ENCODE measurements around the gene STRA8.

Gene STRA8

GRCh38 chr7:135233570-135233969 is at the start of gene STRA8:
TSS of gene STRA8 (plus strand) at chr7:135233838. CDS start at chr7:135240525, 6,687 bp downstream.
- DNase-seq: no peak

- no peak for DNase-seq
Observed at GRCh38 chr7:135184254-135184841, 49.3 kb upstream of the STRA8 start.

GRCh38 chr7:135185471-135186260 is 48.0 kb upstream of the STRA8 start:
- no peak for DNase-seq

GRCh38 chr7:135186261-135186540 is 47.4 kb upstream of the STRA8 start:
- no peak for DNase-seq

DNA sequence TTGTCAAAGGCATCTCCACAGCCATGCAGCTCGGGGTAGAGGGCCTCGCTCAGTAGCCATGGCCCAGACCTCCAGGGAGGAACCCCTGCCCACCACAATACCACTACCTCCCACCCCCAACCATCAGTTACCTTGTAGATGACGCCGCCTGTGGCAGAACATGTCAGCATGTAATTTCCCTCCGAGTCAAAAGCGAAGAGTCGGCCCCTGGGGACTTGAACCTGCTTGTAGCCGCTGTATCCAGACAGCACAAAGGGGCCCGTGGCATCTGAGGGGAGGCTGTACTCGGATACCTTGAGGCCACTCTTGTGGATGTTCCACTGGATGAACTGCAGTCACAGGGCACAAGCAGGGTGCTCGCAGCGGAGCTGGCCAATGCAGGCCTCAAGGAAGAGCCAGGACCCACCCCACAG is 46.8 kb upstream of the STRA8 start:
- no peak for DNase-seq

GRCh38 chr7:135188298-135188984 is 45.2 kb upstream of the STRA8 start:
- no peak for DNase-seq

GRCh38 chr7:135189221-135189662 is 44.4 kb upstream of the STRA8 start:
- no peak for DNase-seq

GRCh38 chr7:135189961-135190360 is 43.7 kb upstream of the STRA8 start:
- DNase-seq: no peak

GRCh38 chr7:135190703-135191102 is 42.9 kb upstream of the STRA8 start:
- DNase-seq: no peak

DNA sequence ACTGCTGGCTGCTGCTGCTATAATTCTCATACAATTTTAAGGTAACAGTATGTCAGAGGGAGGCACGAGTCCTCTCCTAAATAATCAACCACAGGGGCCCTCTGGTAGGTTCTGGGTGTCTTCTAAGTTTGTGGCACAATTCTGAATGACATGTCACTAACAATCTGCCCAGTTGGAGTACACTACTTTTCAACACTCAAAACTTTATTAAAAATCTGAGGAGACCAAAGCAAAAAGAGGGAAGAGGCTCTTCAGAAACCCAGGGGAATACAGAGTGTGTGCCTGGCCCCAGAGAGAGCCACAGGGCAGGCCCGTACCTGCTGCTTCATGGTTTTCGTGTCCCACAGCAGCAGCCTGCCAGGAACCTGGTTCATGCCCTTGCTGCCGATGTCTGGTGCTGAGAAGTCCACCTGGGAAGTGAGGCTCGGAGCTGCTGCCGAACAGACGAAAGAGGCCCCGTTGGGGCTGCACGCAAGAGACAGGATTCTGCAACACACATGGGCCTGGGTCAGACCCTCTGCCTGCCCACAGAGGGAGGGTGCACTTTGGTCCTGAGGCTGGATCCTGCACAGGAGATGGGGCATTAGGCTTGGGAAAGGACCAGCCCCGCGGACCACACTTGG is 40.6 kb upstream of the STRA8 start:
- DNase-seq: no peak

DNA sequence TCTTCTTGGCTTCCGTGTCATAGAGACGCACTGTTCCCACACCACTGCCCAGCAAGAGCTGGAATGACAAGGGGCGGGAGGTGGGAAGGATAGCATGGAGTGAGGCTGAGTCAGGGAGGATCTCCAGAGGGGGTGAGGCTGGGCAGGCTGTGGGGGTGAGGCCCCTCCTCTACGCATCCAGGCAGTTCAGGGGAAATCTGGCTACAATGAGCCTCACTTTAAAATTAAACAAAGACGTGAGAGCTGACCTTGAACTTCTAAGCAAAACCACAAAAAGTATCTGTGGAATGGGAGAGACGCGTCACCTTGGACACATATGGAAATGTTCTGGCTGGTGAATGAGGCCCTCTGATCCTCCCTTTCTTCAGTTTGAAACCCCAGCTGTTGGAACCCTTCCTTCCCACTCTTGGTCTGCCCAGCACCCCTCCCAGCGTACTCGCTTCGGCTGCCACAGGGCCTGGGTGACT is 40.0 kb upstream of the STRA8 start:
- no peak for DNase-seq

DNA sequence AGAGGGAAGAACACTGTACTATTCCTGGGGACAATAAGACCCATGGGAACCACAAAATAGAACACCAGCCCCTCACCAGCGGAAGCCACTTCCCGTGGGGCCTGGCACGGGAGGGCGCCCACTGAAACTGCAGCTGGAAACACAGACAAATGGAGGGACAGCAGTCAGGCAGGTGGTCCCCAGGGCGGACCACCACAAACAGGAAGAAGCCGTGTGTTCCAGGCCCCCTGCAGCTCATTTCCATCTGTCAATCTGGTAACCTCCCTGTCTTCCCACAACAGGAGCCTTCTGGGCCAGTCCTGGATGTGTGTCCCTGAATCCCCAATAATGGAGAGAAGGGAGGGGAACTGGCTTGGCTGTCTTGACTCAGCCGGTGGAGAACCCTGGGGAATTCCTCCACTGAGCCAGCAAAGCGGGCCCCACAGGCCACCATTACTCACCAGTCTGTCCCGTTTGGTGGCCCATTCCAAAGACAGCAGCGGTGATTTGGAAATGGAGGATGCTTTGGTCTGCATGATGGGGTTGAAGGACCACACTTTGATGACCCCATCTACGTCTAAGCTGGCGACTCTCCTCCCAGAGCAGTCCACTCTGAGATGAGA is 39.0 kb upstream of the STRA8 start:
- no peak for DNase-seq

GRCh38 chr7:135195156-135195555 is 38.5 kb upstream of the STRA8 start:
- peak; percentile 39 for DNase-seq

DNA sequence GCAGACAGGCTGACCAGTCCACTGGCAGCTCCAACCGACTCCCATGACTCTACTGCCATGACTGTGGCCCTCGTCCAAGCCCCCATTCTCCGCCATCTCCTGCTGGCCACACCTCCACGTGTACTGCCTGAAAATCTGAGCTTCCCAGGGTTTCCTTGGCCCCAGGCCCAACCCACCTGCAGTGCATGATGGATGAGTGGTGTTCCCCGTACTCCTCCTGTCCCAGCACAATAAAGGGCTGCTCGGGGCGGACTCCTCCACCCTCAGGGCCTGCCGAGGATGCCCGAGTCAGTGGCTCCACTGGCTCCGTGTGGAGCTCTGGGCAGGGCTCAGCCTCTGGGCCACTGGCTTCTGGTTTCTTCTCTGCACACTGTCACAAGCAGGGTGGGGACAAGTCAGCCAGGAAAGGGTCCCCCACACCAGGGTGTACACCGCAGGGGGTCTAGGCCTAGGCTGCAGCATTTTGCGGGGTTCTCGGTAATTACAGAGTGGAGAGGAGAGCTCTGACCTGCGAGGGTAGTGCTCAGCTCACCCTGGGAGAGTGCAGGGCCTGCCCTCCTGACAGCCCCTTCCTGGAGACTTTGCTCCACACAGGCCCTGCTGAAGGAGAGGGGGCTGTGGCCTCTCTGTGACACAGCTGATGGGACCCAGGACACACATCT is 37.5 kb upstream of the STRA8 start:
- DNase-seq: no peak

GRCh38 chr7:135197343-135197742 is 36.3 kb upstream of the STRA8 start:
- no peak for DNase-seq

DNA sequence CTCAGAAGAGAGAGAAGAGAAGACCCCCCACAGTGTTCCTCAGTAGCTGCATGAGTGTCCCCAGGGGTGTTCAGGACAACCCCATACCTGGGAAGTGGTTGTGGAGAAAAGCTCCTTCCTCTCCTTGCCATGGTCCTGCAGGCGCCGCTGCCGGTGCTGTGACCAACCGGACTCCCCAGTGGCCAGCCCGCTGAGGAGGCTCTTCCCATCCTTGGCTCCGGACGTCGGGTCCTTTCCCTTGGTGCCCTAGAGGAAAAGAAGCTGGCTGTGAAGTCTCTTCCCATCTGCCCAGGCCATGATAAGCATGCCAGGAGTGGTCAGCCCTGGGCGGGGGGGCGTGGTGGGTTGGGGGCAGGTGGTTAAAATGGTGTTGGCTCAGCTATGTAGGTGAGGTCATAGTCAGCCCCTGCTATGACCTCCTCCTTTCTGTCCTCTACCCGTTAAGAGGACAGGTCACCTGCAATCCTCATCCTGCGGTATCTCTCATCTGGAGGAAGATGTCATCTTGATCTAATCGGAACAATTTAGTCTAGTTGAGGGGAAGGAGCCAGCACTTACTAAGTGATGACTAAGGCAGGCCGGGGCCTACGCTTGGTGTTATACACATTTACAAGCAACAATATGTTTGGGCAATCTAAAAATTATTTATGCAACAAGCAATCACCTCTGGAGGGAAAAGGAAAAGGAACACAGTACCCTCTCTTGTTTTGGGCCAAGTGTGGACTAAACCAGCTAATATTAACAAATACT is 35.6 kb upstream of the STRA8 start:
- no peak for DNase-seq

- no peak for DNase-seq
Observed at GRCh38 chr7:135199439-135199838, 34.2 kb upstream of the STRA8 start.

DNA sequence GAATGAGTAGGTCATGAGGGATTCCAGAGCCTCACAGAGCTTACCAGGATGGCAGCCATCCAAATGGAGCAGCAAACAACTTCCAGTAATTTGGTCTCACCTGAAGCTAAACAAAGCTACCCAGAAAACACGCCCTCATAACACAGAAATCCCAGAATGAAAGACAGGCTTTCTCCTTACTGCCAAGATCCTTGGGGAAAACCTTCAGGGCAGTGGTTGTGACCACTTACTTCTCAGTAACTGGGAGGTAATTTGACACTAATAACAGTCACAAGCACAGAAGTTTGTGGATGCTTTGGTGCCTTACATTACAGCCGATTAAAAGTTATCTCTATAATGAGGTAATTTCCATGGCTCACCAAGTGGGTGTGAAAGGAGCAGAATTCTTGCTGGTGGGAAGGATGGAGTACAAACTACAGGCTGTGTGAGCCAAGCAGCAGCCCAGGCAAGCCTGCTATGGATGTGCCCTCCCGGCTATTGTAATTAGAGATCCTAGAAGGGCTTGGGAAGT is 32.8 kb upstream of the STRA8 start:
- DNase-seq: no peak

DNA sequence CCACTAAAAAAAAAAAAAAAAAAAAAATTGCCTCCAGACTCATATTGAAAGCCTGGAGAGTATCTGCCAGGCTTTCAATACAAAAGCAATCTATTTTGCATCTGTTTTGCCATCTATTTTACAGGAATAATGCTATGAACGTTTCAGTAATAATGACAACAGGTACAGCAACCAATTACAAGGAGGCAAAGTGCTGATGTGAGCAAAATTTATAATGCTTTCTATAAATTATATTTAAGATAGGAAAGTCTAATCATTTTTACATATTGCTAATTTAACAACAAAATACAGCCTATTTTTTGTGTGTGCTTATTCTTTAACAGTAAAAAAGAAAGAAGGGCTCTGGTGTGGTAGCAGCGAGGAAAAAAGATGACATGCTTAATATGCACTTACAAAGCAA is 32.3 kb upstream of the STRA8 start:
- no peak for DNase-seq

DNA sequence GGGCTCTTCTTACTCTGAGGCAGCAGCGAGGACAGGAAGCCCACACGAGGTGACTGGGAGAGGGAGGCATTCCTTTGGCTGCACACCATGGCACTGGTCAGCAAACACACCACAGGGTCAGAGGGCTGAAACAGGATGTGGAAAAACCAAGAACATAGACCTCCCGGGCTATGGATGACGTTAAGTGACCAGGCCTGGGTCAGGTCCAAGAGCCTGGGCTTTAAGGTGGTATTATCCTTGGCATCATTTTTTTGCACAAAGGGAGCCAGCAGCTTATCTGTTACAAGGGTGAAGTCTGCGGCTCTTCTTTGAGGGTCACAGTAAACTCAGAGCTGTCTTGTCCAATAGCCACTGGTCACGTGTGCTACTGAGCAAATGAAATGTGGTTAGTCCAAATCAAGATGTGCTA is 29.3 kb upstream of the STRA8 start:
- no peak for DNase-seq

GRCh38 chr7:135204876-135205275 is 28.8 kb upstream of the STRA8 start:
- no peak for DNase-seq

DNA sequence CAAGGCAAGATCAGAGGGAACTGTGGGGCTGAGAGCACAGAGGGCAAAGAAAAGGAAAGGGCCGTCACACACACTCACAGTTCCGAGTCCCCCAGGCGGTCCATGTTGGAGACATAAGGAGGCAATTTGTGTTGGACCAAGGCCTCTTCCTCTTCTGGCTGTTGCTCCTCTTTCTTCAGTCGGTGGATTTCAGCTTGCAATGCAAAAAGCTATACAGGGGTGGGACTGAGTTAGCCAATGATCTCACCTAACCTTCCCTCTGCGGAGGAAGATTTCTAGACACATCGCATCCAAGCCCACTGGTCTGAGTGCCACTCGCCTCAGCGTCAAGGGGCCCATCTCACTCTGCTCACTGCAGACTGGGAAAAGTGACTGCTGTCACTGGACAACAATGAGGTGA is 27.8 kb upstream of the STRA8 start:
- no peak for DNase-seq
